Measurements from ENCODE around the gene SOWAHC.
"Not testable (repeated sequence)": the region's sequence is repeated elsewhere in the genome, so short reads cannot be mapped to it uniquely, and the experiment has no call there.

The SOWAHC gene

GRCh38 chr2:109613922-109614714 is at the start of gene SOWAHC, which contains the start of gene SEPTIN10:
SOWAHC (plus strand) TSS chr2:109614364; CDS start chr2:109614490, 126 bp downstream.
SEPTIN10 (minus strand) TSS chr2:109613966; CDS start chr2:109613827, 139 bp downstream.
- peak; percentile 99 for DNase-seq (ENCODE audit: low spot score)

DNA sequence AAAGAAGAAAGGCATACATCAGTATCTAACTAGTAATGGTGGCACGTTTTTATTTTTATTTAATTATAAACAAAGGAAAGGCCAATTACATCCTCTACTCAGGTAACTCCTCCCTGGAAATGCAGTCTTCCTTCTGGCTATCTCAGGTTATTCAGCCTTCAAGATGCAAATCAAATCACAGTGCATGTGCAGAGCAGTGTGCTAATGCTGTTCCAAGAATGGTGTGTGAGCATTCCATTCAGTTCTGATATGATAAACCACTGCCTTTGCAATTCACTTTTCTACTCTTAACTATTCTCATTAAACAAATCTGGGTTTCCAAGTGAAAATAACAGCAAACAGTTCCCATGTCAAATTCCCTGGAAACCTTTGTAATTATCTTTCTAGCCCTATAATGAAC is 38.8 kb upstream of the SOWAHC start:
- DNase-seq (ENCODE audit: low spot score): no peak

DNA sequence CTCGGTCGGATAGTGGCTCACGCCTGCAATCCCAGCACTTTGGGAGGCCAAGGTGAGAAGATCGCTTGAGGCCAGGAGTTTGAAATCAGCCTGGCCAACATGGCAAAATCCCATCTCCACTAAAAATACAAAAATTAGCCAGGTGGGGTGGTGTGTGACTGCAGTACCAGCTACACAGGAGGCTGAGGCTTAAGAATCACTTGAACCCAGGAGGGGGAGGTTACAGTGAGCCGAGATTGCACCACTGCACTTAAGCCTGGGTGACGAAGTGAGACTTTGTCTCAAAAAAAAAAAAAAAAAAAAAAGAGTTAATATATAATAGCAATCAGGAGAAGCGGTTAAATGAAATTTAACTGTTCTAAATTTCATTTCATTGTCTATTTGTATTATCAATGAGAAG is 36.5 kb upstream of the SOWAHC start:
- not testable (repeated sequence) for DNase-seq (ENCODE audit: low spot score)

- DNase-seq (ENCODE audit: low spot score): no peak
Measured at GRCh38 chr2:109582928-109583895, 31.0 kb upstream of the SOWAHC start.

- DNase-seq (ENCODE audit: low spot score): no peak
Measured at GRCh38 chr2:109586687-109587086, 27.5 kb upstream of the SOWAHC start.

- DNase-seq (ENCODE audit: low spot score): no peak
Measured at GRCh38 chr2:109591206-109591605, 23.0 kb upstream of the SOWAHC start.

DNA sequence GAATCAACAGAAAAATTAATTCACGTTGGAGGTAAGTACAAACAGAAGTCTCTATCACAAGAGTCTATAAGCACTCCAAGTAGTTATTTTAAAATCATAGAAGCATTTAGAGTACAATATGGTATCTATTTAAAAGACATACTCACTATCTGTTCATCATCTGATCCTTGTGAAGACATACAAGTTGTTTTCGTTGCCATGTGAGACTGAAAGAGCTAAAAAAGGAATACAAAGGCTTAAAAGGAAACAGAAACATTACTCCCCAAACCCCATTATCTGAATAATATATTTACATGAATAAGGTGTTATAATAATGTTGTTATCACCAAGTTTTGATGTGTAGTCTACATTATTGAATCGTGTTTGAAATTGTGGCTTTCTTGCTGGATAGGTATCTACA is 21.3 kb upstream of the SOWAHC start:
- DNase-seq (ENCODE audit: low spot score): no peak

- DNase-seq (ENCODE audit: low spot score): no peak
Measured at GRCh38 chr2:109594246-109594885, 19.8 kb upstream of the SOWAHC start.

GRCh38 chr2:109595644-109596043 is 18.5 kb upstream of the SOWAHC start:
- DNase-seq (ENCODE audit: low spot score): no peak

- no peak for DNase-seq (ENCODE audit: low spot score)
Measured at GRCh38 chr2:109597283-109597682, 16.9 kb upstream of the SOWAHC start.

- DNase-seq (ENCODE audit: low spot score): peak; percentile 55
Measured at GRCh38 chr2:109601783-109602182, 12.4 kb upstream of the SOWAHC start.

DNA sequence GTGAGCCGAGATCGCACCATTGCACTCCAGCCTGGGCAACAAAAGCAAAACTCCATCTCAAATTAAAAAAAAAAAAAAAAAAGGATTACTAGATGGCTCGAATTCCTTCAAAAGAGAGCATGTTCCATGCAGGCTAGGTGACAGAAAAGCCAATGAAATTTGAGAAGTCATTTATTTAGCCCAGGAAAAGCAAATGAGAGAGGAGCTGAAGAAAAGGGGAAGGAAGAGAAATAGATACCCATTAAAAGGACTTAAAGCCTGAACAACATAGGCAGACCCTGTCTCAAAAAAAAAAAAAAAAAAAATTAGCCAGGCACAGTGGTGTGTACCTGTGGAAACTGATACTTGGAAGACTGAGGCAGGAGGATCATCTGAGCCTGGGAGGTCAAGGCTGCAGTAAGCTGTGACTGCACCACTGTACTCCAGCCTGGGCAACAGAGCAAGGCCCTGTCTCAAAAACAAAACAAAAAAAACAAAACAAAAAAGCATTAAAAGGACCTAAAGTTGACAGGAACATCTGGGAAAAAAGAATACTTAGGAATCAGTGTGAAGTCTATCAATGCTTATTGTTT is 11.5 kb upstream of the SOWAHC start:
- no peak for DNase-seq (ENCODE audit: low spot score)

GRCh38 chr2:109604597-109604996 is 9.6 kb upstream of the SOWAHC start:
- peak; percentile 84 for DNase-seq (ENCODE audit: low spot score)

- no peak for DNase-seq (ENCODE audit: low spot score)
Measured at GRCh38 chr2:109607766-109608165, 6.4 kb upstream of the SOWAHC start.

- peak; percentile 82 for DNase-seq (ENCODE audit: low spot score)
Measured at GRCh38 chr2:109609352-109610024, 4.7 kb upstream of the SOWAHC start.

DNA sequence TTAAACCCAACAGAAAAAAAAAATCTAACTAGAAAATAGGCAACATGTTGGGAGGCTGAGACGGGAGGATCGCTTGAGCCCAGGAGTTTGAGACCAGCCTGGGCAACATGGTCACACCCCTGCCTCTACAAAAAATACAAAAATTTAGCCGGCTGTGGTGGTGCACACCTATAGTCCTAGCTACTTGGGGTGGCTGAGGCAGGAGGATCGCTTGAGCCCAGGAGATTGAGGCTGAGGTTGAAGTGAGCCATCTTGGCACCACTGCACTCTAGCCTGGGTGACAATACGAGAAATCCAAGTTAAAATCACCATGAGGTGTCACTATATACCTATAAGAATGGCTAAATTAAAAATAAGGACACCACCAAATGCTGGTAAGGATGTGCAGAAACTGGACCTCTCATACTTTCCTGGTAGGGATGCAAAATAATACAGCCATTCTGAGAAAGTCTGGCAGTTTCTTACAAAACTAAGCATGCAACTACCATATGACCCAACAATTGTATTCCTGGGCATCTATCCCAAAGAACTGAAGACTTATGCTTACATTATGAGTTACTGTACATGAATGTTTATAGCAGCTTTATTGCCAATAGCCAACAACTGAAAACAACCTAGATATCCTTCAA is 2.6 kb upstream of the SOWAHC start:
- no peak for DNase-seq (ENCODE audit: low spot score)

DNA sequence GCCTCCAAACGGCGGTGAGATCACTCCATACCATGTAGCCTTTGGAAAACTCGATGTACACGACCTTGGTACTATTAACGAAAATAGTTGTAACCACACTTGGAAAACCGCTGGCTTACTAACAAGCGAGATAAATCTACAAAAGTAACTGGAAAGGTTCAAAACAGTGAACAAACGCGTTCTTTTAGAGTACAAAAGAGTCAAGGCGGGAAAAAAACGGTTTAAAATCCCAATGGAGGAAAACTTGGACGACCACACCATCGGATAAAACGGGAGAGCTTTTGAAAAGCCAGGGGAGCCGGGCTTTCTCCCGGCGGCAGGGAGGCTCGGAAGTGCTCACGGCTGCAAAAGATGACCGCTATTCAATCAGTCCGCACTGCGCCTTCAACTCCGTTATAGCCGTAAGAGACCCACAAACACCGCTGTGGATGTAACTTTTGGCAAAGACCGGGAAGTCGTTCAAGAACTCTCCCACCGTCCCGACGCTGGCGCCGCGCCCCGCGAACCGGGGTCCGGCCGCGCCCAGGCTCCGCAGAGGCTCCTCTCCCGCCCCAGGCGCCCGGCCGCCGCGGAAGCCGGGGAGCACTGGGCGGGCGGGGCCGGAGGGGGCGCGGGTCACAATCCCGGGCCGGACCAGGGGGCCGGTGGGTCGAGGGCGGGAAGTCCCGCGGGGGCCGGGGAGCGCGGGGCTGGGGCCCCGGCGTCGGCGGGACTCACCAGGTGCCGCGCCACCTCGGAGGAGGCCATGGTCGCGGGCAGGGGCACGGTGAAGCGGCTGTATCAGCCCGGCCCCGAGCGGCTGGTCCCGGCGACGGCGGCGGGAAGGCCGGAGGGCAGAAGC is 863 bp upstream of the SOWAHC start:
- no peak for DNase-seq (ENCODE audit: low spot score)

GRCh38 chr2:109614715-109615636 is 812 bp downstream of the SOWAHC start:
- no peak for DNase-seq (ENCODE audit: low spot score)

DNA sequence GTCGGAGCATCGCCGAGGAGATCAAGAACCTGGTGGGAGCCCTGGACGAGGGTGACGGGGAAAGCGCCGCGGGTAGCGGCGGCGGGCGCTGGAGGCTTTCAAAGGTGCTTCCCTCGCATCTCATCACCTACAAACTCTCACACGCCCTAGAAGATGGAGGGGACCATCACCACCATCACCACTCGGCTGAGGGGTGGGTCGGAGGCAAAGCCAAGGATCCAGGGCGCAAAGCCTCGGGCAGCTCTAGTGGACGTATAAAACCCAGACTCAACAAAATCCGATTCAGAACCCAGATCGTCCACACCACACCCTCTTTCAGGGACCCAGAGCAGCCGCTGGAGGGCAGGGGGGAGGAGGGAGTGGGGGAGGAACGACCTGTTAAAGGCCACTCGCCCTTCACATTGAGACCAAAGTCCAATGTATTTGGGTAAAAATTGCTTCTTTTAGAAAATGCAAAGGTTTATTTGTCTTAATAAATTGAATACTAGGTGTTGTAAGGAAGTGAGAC is 1.5 kb downstream of the SOWAHC start:
- DNase-seq (ENCODE audit: low spot score): no peak

All from kidney capillary endothelial cell (primary cell).